Ishikawa (cell line): ENCODE measurements around the gene LCMT1.

Source experiments
- CEBPB ChIP-seq: IDR thresholded peaks from 2 replicates; pipeline ENCODE4 v1.6.1; 2012
- CREB1 ChIP-seq: IDR thresholded peaks from 2 replicates; pipeline ENCODE4 v1.6.1; 2012; ENCODE audit warnings: low read depth
- EGR1 ChIP-seq: IDR thresholded peaks from 2 replicates; pipeline ENCODE4 v1.6.1; 2012
- EP300 ChIP-seq: IDR thresholded peaks from 2 replicates; pipeline ENCODE4 v1.6.1; 2012; ENCODE audit warnings: borderline replicate concordance
- FOXM1 ChIP-seq: IDR thresholded peaks from 2 replicates; pipeline ENCODE4 v1.6.1; 2012; ENCODE audit warnings: low read depth, borderline replicate concordance
- MAX ChIP-seq: IDR thresholded peaks from 2 replicates; pipeline ENCODE4 v1.6.1; 2012
- NFIC ChIP-seq: IDR thresholded peaks from 2 replicates; pipeline ENCODE4 v1.6.1; 2012
- RAD21 ChIP-seq: IDR thresholded peaks from 2 replicates; pipeline ENCODE4 v1.6.1; 2012; ENCODE audit warnings: low read depth
- REST ChIP-seq: IDR thresholded peaks from 2 replicates; pipeline ENCODE4 v1.6.1; 2012; ENCODE audit warnings: low read depth, mild to moderate bottlenecking
- TAF1 ChIP-seq: IDR thresholded peaks from 2 replicates; pipeline ENCODE4 v1.6.1; 2012; ENCODE audit warnings: low read depth, mild to moderate bottlenecking
- TCF12 ChIP-seq: IDR thresholded peaks from 2 replicates; pipeline ENCODE4 v1.6.1; 2012; ENCODE audit warnings: low read depth
- TEAD4 ChIP-seq: IDR thresholded peaks from 2 replicates; pipeline ENCODE4 v1.6.1; 2012
- USF1 ChIP-seq: IDR thresholded peaks from 2 replicates; pipeline ENCODE4 v1.6.1; 2012
- YY1 ChIP-seq: IDR thresholded peaks from 2 replicates; pipeline ENCODE4 v1.6.1; 2012; ENCODE audit warnings: low read depth
- ZBTB7A ChIP-seq: IDR thresholded peaks from 2 replicates; pipeline ENCODE4 v1.6.1; 2012; ENCODE audit warnings: low read depth

The LCMT1 gene

GRCh38 chr16:25140459-25140858, 28.9 kb downstream of the LCMT1 start:
- no peak for TF ChIP-seq CEBPB
- TF ChIP-seq FOXM1 = no peak
- no peak for TF ChIP-seq CREB1
- no peak for TF ChIP-seq TCF12
- no peak for TF ChIP-seq TAF1
- no peak for TF ChIP-seq USF1
- no peak for TF ChIP-seq TEAD4
- TF ChIP-seq ZBTB7A = no peak
- TF ChIP-seq EGR1 = no peak
- TF ChIP-seq EP300 = no peak
- TF ChIP-seq RAD21 = no peak
- TF ChIP-seq REST = no peak
- no peak for TF ChIP-seq YY1
- TF ChIP-seq MAX = no peak
- no peak for TF ChIP-seq NFIC

- TF ChIP-seq REST (no peak), TCF12 (no peak), FOXM1 (no peak), TAF1 (no peak), YY1 (no peak)
Measured at GRCh38 chr16:25141648-25142047, 30.1 kb downstream of the LCMT1 start.

- TF ChIP-seq CEBPB (no peak), FOXM1 (no peak), ZBTB7A (no peak), REST (no peak), TAF1 (no peak), EGR1 (no peak), TCF12 (no peak), TEAD4 (no peak), EP300 (no peak), RAD21 (no peak), YY1 (no peak), CREB1 (no peak)
Measured at GRCh38 chr16:25143928-25144327, 32.4 kb downstream of the LCMT1 start.

GRCh38 chr16:25148568-25149215, 37.1 kb downstream of the LCMT1 start:
- TF ChIP-seq YY1 (no peak), TEAD4 (no peak), TAF1 (no peak), RAD21 (no peak), ZBTB7A (no peak), REST (no peak), MAX (no peak), EGR1 (no peak), EP300 (no peak), TCF12 (no peak), CREB1 (no peak), FOXM1 (no peak), CEBPB (no peak), USF1 (no peak), NFIC (no peak)
